Lower leg skin (tissue), 4 donors: ENCODE data around the gene POLR3E. TPM values are rescaled to one million over a fixed set of nuclear protein-coding genes. Genes with fewer than 3 reads are reported as not detected.

Experiments used
- DNase-seq, 2 donors: peaks; one replicate each; pipeline ENCODE4 v3.0.0-alpha.2; 2019; ENCODE audit warnings: low spot score in 2 of 2
- H3K4me3 ChIP-seq: fragments of 200-600 bp; sonication (generic); 2 replicates; pipeline ENCODE4 v1.5.1; 2017; ENCODE audit warnings: mild to moderate bottlenecking, low read depth; ENCODE audit not compliant: poor library complexity, severe bottlenecking
- POLR2A ChIP-seq, 2 donors: fragments of 450-650 bp; IDR thresholded peaks; one replicate each; pipeline ENCODE4 v1.6.1; 2016 to 2017; ENCODE audit warnings: antibody characterized with exemption in 2 of 2, mild to moderate bottlenecking in 1 of 2, moderate library complexity in 1 of 2
- WGBS, 2 donors: methylation state at CpG; one replicate each; pipeline ENCODE4 v1.1.5; 2018; 5-methylcytosine and 5-hydroxymethylcytosine counted together
- intact Hi-C: fragments of 100-400 bp; cut with DNase I; formaldehyde crosslinking; loops from one replicate; pipeline ENCODE4 v1.15.0; 2023; ENCODE audit warnings: low total_unique reads
- total RNA-seq, 4 donors: library from RNA; depleted of rRNA; stranded (reverse); fragments of >200 nt; gene quantifications; one replicate each; pipeline ENCODE4 v1.1.0, GENCODE V29; 2016
- TF ChIP-seq, protein P1 (sequence below), 3 donors: fragments of 450-650 bp; IDR thresholded peaks; one replicate each; pipeline ENCODE4 v1.5.1; 2016; ENCODE audit warnings: antibody characterized with exemption in 3 of 3, mild to moderate bottlenecking in 3 of 3, moderate library complexity in 2 of 3

Gene POLR3E
- total RNA-seq, 4 donors from 2014 or later = 64.7 to 74.0 (median 71.4) TPM

DNA sequence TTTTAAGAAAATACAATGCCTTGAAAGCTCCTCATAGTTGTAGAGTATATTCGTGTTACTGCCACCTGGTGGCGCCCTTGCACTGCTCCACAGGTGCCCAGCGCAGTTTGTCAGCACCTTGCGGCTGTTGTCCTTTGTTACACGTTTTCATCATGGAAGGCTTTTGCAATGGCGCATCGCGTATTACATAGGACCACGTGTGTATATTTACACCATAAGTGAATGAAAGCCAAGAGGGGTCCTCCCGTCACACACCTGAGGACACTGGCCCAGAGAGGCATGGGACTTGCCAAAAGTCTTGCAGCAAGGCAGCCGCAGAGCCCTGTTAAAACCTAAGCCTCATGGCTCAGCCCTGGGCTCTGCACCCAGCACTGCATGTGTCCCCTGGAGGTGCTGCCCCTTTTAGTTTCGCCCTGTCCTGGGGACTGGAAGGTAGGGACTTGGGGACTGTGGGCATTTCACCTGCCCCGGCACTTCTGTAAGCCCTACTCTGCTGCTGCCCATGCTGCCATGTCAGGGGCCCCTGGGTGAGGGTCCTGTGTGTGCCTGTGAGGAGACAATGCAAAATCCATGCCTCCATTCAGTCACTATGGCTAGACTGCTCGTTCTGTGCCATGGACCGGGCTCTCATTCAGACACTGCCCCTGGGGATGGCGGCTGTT lies 24.3 kb downstream of the POLR3E start:
- TF ChIP-seq POLR2A (IDR thresholded peaks at IDR 0.05) = no peak
- TF ChIP-seq, protein P1, sequence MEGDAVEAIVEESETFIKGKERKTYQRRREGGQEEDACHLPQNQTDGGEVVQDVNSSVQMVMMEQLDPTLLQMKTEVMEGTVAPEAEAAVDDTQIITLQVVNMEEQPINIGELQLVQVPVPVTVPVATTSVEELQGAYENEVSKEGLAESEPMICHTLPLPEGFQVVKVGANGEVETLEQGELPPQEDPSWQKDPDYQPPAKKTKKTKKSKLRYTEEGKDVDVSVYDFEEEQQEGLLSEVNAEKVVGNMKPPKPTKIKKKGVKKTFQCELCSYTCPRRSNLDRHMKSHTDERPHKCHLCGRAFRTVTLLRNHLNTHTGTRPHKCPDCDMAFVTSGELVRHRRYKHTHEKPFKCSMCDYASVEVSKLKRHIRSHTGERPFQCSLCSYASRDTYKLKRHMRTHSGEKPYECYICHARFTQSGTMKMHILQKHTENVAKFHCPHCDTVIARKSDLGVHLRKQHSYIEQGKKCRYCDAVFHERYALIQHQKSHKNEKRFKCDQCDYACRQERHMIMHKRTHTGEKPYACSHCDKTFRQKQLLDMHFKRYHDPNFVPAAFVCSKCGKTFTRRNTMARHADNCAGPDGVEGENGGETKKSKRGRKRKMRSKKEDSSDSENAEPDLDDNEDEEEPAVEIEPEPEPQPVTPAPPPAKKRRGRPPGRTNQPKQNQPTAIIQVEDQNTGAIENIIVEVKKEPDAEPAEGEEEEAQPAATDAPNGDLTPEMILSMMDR (IDR thresholded peaks at IDR 0.05) = peak in 1 of 3 donors; percentile 49
- intact Hi-C loops = loop anchor here (10.0 kb wide), 1 partner anchor 53 kb away; the partner anchor contains the start of gene CDR2
- no peak overlapping the region for H3K4me3 ChIP-seq
- 23 to 46% methylated on average over 11 to 16 of the region's 16 CpGs for WGBS, 2 donors
- peak; percentile 66 to 91 for DNase-seq

DNA sequence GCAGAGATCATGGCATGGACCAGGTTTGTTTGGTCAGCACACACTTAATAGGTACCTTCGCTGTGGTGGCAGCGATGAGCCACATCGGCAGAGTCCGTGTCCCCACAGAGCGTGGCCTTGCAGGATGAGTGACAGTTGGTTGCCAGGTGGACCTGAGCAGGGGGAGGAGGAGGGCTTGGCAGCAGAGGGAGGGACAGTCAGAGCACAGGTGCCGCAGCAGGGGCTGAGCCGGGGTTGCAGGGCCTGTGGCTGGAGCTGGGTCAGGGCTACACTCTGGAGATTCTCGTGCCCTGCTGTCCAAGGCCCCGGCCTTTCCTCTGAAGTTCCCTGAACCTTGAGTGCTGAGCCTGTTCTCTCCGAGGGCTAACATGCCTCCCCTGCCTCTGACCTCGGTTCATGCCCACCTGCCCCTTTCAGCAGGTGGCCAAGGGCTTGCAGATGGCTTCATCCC lies 24.8 kb downstream of the POLR3E start:
- peak in 1 of 2 donors; percentile 78 for DNase-seq
- H3K4me3 ChIP-seq = no peak overlapping the region
- WGBS, 2 donors = 87 to 92% methylated on average over 7 to 8 of the region's 11 CpGs
- intact Hi-C loops = loop anchor here (10.0 kb wide), 1 partner anchor 53 kb away; the partner anchor contains the start of gene CDR2
- TF ChIP-seq, protein P1 (IDR thresholded peaks at IDR 0.05) = no peak
- TF ChIP-seq POLR2A (IDR thresholded peaks at IDR 0.05) = no peak

DNA sequence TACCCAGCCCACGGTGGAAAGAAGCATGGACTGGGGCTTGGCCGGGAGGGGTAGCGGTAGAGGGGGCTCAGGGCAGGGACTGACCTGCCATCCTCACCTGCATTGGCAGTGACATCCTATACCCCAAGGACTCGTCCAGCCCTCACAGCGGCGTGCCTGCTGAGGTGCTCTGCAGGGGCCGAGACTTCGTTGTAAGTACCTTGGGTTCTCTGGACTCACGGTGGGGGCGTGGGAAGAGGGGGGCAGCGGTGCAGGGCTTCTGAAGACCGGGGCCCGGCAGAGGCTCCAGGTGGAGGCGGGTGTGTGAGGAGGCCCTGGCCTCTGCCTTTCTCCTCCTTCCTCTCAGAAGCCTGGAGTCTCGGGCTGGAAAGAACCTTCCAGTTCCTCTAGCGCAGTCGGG lies 25.5 kb downstream of the POLR3E start:
- intact Hi-C loops = loop anchor here (10.0 kb wide), 1 partner anchor 52 kb away; the partner anchor contains the start of gene CDR2
- H3K4me3 ChIP-seq = no peak overlapping the region
- 88 to 93% methylated on average over 17 of the region's 17 CpGs for WGBS, 2 donors
- TF ChIP-seq, protein P1 (IDR thresholded peaks at IDR 0.05) = no peak
- TF ChIP-seq POLR2A (IDR thresholded peaks at IDR 0.05) = no peak
- peak in 1 of 2 donors; percentile 79 for DNase-seq

DNA sequence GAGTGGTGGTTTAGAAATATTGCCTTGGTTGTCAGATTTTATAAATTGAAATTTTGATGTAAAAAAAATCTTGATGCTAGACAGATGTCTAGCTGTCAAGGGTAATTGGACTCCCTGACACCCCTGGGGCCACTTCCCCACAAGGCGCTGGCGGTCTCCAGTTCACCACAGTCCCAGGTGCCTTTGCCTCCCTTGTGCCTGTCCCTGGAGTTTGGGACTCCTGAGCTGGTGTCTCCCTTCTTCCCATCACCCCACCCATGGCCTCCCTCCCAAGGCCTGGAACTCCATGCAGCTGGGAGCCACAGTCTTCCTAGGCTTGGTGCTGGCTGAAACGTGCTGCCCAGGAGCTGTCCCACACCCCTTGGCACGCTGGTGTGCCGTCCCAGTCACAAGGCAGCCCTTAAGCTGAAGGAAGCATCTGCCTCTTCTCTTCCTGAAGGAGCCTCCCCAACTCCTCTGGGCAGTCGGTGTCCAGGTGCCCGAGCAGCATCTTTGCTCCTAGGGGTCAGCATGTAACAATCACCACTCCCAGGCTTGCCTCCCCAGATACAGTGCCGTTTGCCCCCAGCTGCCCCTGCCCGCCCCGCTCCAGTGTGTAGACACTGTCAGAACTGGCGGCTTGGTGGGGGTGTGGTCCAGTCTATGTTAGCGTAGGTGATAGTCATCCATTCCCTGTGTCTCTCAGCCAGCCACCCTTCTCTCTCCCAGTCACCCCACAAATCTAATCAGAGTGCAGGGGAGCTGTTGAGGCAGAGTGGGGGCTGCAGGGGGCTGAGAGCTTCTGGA lies 26.2 kb downstream of the POLR3E start:
- no peak overlapping the region for H3K4me3 ChIP-seq
- TF ChIP-seq, protein P1 (IDR thresholded peaks at IDR 0.05) = no peak
- TF ChIP-seq POLR2A (IDR thresholded peaks at IDR 0.05) = no peak
- 86 to 89% methylated on average over 12 of the region's 12 CpGs for WGBS, 2 donors
- peak in 1 of 2 donors; percentile 60 for DNase-seq
- intact Hi-C loops = loop anchor here (10.0 kb wide), 1 partner anchor 51 kb away; the partner anchor contains the start of gene CDR2

DNA sequence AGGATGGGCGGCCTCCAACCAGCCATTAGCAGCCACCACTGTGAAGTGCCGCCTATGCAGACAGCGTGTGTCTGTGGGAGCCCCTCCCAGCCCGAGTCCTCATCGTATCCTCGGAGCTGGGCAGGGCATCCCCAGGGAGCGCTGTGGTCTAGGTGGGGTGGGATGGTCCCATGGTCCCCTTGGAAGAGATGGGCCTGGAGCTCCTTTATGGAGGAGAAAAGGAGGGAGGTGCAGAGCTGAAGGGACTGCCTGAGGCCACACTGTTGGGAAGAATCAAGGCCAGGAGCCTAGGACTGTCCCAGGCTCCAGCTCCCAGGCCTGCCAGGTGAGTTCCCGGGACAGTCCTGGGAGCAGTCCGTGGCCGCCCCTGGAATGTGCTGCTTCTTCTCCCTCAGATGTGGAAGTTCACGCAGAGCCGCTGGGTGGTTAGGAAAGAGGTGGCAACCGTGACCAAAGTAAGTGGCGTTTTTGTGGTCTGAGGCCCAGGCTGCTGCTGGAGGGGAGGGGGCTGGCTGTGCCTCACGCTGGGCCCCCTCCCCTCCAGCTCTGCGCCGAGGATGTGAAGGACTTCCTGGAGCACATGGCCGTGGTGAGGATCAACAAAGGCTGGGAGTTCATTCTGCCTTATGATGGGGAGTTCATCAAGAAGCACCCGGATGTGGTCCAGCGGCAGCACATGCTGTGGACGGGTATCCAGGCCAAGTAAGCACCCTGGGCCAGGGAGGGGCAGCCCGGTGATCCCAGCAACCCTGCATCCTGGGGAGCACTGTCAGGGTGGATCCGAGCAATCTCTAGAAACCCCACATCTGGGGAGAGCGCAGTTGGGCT lies 27.0 kb downstream of the POLR3E start:
- TF ChIP-seq, protein P1 (IDR thresholded peaks at IDR 0.05) = no peak
- TF ChIP-seq POLR2A (IDR thresholded peaks at IDR 0.05) = no peak
- WGBS, 2 donors = 87 to 90% methylated on average over 23 to 24 of the region's 24 CpGs
- intact Hi-C loops = loop anchor here (10.0 kb wide), 1 partner anchor 51 kb away; the partner anchor contains the start of gene CDR2
- no peak overlapping the region for H3K4me3 ChIP-seq
- peak in 1 of 2 donors; percentile 82 for DNase-seq
